Measurements from ENCODE around the gene SCUBE2.

Gene SCUBE2

GRCh38 chr11:9060700-9061111 lies 30.7 kb downstream of the SCUBE2 start:
- in situ Hi-C loops (cut with HindIII; ENCODE audit: low sequenced_read_pairs), result no loop called here
- no peak for DNase-seq (ENCODE audit: low read depth, low spot score)
- no peak overlapping the region for H3K4me3 ChIP-seq (ENCODE audit: low read depth, low read length)
- no peak for TF ChIP-seq CTCF (IDR thresholded peaks at IDR 0.05; ENCODE audit: low read depth, low read length)

- TF ChIP-seq CTCF (IDR thresholded peaks at IDR 0.05; ENCODE audit: low read depth, low read length), result no peak
- H3K4me3 ChIP-seq (ENCODE audit: low read depth, low read length), result no peak overlapping the region
- DNase-seq (ENCODE audit: low read depth, low spot score), result no peak
- in situ Hi-C loops (cut with HindIII; ENCODE audit: low sequenced_read_pairs), result no loop called here
Observed at GRCh38 chr11:9059406-9059805, 32.0 kb downstream of the SCUBE2 start.

GRCh38 chr11:9057888-9058287 lies 33.5 kb downstream of the SCUBE2 start:
- H3K4me3 ChIP-seq (ENCODE audit: low read depth, low read length), result no peak overlapping the region
- in situ Hi-C loops (cut with HindIII; ENCODE audit: low sequenced_read_pairs), result no loop called here
- no peak for TF ChIP-seq CTCF (IDR thresholded peaks at IDR 0.05; ENCODE audit: low read depth, low read length)
- DNase-seq (ENCODE audit: low read depth, low spot score), result no peak

GRCh38 chr11:9057007-9057406 lies 34.4 kb downstream of the SCUBE2 start:
- no peak overlapping the region for H3K4me3 ChIP-seq (ENCODE audit: low read depth, low read length)
- no peak for TF ChIP-seq CTCF (IDR thresholded peaks at IDR 0.05; ENCODE audit: low read depth, low read length)
- peak; percentile 22 for DNase-seq (ENCODE audit: low read depth, low spot score)
- in situ Hi-C loops (cut with HindIII; ENCODE audit: low sequenced_read_pairs), result no loop called here

- H3K4me3 ChIP-seq (ENCODE audit: low read depth, low read length), result no peak overlapping the region
- no peak for TF ChIP-seq CTCF (IDR thresholded peaks at IDR 0.05; ENCODE audit: low read depth, low read length)
- in situ Hi-C loops (cut with HindIII; ENCODE audit: low sequenced_read_pairs), result no loop called here
- no peak for DNase-seq (ENCODE audit: low read depth, low spot score)
Observed at GRCh38 chr11:9056467-9056866, 34.9 kb downstream of the SCUBE2 start.

GRCh38 chr11:9053316-9054035 lies 37.9 kb downstream of the SCUBE2 start:
- no peak for DNase-seq (ENCODE audit: low read depth, low spot score)
- H3K4me3 ChIP-seq (ENCODE audit: low read depth, low read length), result no peak overlapping the region
- in situ Hi-C loops (cut with HindIII; ENCODE audit: low sequenced_read_pairs), result no loop called here
- no peak for TF ChIP-seq CTCF (IDR thresholded peaks at IDR 0.05; ENCODE audit: low read depth, low read length)

All from astrocyte of the spinal cord (primary cell).